Activated CD4-positive, alpha-beta T cell treated with anti-CD3 and anti-CD28 coated beads, Interleukin-2, amount 10 ng/mL, durations not matched to agents 24 days and 14 days (primary cell): ENCODE data around the gene PIP5K1B. TPM values are rescaled to one million over a fixed set of nuclear protein-coding genes. Genes with fewer than 3 reads are reported as not detected.
A peak's percentile ranks its signal among the peaks of the same experiment; 100 is the strongest.
"Not testable (repeated sequence)": the region's sequence is repeated elsewhere in the genome, so short reads cannot be mapped to it uniquely, and the experiment has no call there.

Experiments used
- DNase-seq: peaks from one replicate; pipeline ENCODE4 v3.0.0; 2022
- H3K27ac Mint-ChIP-seq: one replicate; pipeline ENCODE4 v1.8.0; 2022; ENCODE audit warnings: mild to moderate bottlenecking, mixed read lengths
- H3K27me3 Mint-ChIP-seq: one replicate; pipeline ENCODE4 v1.8.0; 2022; ENCODE audit warnings: mixed read lengths
- H3K36me3 Mint-ChIP-seq: one replicate; pipeline ENCODE4 v1.8.0; 2022; ENCODE audit warnings: low read depth, mild to moderate bottlenecking, mixed read lengths
- H3K4me1 Mint-ChIP-seq: one replicate; pipeline ENCODE4 v1.8.0; 2021; ENCODE audit warnings: mixed read lengths
- H3K4me3 Mint-ChIP-seq: one replicate; pipeline ENCODE4 v1.8.0; 2022; ENCODE audit warnings: mild to moderate bottlenecking, moderate library complexity, mixed read lengths
- H3K9me3 Mint-ChIP-seq: one replicate; pipeline ENCODE4 v1.8.0; 2021; ENCODE audit warnings: mixed read lengths
- intact Hi-C: fragments of 100-400 bp; cut with micrococcal nuclease; formaldehyde crosslinking; loops from one replicate; pipeline ENCODE4 v1.15.1; 2023
- total RNA-seq: library from RNA; stranded (reverse); gene quantifications from 2 replicates; pipeline ENCODE4 v1.2.3, GENCODE V29; 2022

The PIP5K1B gene
- total RNA-seq, 1 donor from 2014 or later = 58.8 TPM

DNA sequence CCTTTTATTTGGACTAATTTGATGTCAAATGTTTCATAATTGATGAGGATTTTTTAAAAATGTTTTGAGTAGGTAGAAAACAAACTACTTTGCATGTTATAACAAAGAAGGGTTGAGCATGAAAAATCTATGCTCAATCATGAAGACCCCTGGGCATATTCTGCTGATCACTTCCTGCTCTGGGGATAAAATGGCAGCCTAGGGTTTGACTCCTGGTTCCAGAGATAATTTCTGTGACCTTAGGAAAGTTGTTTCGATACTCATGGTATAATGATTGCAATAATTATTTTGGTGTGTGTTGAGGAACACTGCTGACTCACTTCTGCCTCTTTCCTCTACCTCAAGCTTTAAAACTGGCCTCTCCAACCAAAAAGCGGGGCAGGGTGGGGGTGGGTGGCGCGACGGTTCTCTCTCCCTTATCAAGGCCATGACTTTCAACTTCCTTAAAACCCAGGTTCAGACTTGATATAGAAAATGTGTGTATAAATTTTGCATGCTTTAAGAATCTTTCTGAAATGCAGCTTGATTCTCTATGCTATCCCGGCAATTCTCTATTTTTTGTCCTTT, 6.0 kb upstream of the PIP5K1B start:
- H3K27me3 Mint-ChIP-seq = peaks cover 62% of the 10 kb centered on the region
- no peak for DNase-seq
- peaks cover 8% of the 10 kb centered on the region for H3K9me3 Mint-ChIP-seq
- peaks cover 1% of the 10 kb centered on the region for H3K4me1 Mint-ChIP-seq
- H3K36me3 Mint-ChIP-seq = no peaks in the 10 kb centered on the region
- no peak overlapping the region for H3K27ac Mint-ChIP-seq
- no peak overlapping the region for H3K4me3 Mint-ChIP-seq
- intact Hi-C loops = no loop called here

DNA sequence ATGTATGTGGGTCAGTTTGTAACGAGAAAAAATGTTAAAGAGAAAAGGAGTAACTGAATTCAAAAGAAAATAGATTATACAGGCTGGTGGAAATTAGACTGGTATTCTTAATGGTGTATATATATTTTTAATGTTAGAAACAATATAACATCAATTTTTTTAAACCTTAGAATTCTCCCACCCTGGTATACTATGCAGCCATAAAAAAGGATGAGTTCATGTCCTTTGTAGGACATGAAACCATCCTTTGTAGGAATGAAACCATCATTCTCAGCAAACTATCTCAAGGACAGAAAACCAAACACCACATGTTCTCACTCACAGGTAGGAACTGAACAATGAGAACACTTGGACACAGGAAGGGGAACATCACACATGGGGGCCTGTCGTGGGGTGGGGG, 5.4 kb upstream of the PIP5K1B start:
- H3K4me1 Mint-ChIP-seq, H3K9me3 Mint-ChIP-seq, H3K27ac Mint-ChIP-seq, DNase-seq, intact Hi-C loops, H3K4me3 Mint-ChIP-seq, H3K36me3 Mint-ChIP-seq: not testable (repeated sequence)
- peaks cover 63% of the 10 kb centered on the region for H3K27me3 Mint-ChIP-seq

GRCh38 chr9:68702493-68702892, 2.5 kb upstream of the PIP5K1B start:
- H3K36me3 Mint-ChIP-seq = peaks cover 8% of the 10 kb centered on the region
- H3K9me3 Mint-ChIP-seq = no peaks in the 10 kb centered on the region
- intact Hi-C loops = no loop called here
- H3K27ac Mint-ChIP-seq = no peak overlapping the region
- H3K4me3 Mint-ChIP-seq = no peak overlapping the region
- peaks cover 21% of the 10 kb centered on the region for H3K4me1 Mint-ChIP-seq
- no peak for DNase-seq
- peaks cover 65% of the 10 kb centered on the region for H3K27me3 Mint-ChIP-seq

GRCh38 chr9:68703672-68704071, 1.4 kb upstream of the PIP5K1B start:
- Mint-ChIP-seq H3K4me1 (peaks cover 27% of the 10 kb centered on the region), H3K36me3 (peaks cover 12% of the 10 kb centered on the region), H3K4me3 (peak overlapping the region; percentile 82), H3K9me3 (no peaks in the 10 kb centered on the region), H3K27me3 (peaks cover 61% of the 10 kb centered on the region), H3K27ac (no peak overlapping the region)
- no peak for DNase-seq
- intact Hi-C loops = loop anchor here (1.0 to 2.0 kb wide), 2 partner anchors 21 to 50 kb away; no protein-coding TSS in a partner anchor

GRCh38 chr9:68704498-68704813, 584 bp upstream of the PIP5K1B start:
- Mint-ChIP-seq H3K4me1 (peaks cover 28% of the 10 kb centered on the region), H3K36me3 (peaks cover 17% of the 10 kb centered on the region), H3K27me3 (peaks cover 60% of the 10 kb centered on the region), H3K4me3 (peak overlapping the region; percentile 82), H3K9me3 (no peaks in the 10 kb centered on the region), H3K27ac (peak overlapping the region; percentile 80)
- DNase-seq = no peak
- intact Hi-C loops = loop anchor here (1.0 to 2.0 kb wide), 2 partner anchors 22 to 51 kb away; no protein-coding TSS in a partner anchor

DNA sequence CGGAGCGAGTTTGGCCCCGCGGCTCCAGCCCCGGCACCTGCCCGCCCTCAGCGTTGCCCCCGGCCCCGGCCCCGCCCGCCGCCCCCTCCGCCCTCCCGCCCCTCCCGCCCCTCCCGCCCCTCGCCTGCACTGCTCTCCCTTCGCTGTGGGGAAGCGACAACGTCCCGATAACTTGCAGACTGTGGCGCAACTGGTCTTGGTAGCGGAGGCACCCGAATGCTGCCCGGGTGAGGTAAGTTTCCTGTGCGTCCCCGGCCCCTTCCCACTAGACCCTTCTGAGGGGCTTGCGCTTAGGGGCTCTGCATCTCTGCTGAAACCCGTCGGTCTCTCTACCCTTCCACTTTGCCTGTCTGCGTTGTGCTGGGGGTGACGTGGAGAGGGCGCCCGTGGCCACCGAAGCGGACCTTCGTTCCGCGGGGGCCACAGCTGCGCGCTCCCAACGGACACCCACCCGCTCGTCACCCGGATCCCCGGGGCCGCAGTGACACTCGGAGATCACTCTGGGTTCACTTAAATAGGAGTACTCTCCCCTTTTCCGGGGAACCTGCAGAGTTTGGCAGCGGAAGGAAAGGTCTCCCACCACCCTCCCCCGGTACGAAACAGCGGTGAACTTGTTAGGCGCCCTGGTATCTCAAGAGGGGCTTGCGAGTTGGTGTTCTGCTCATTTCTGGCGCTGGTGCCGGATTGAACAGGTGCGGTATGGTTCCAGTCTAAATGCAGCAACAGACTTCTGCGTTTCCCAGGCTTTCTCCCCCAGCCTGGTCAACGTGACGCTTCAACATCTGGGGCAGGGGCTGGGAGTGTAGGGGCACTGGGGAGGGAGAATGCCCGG, 707 bp downstream of the PIP5K1B start:
- peak overlapping the region; percentile 94 for H3K4me3 Mint-ChIP-seq
- peaks cover 24% of the 10 kb centered on the region for H3K36me3 Mint-ChIP-seq
- H3K27ac Mint-ChIP-seq = peak overlapping the region; percentile 93
- H3K4me1 Mint-ChIP-seq = peaks cover 32% of the 10 kb centered on the region
- peak; percentile 70 for DNase-seq
- intact Hi-C loops = loop anchor here (1.0 to 5.0 kb wide), 9 partner anchors 23 to 321 kb away; no protein-coding TSS in a partner anchor
- no peaks in the 10 kb centered on the region for H3K9me3 Mint-ChIP-seq
- H3K27me3 Mint-ChIP-seq = peaks cover 53% of the 10 kb centered on the region

GRCh38 chr9:68706363-68707201, 1.5 kb downstream of the PIP5K1B start:
- Mint-ChIP-seq H3K9me3 (no peaks in the 10 kb centered on the region), H3K4me3 (peak overlapping the region; percentile 94), H3K4me1 (peaks cover 32% of the 10 kb centered on the region), H3K36me3 (peaks cover 24% of the 10 kb centered on the region), H3K27me3 (peaks cover 50% of the 10 kb centered on the region), H3K27ac (peak overlapping the region; percentile 93)
- intact Hi-C loops = loop anchor here (1.0 to 5.0 kb wide), 8 partner anchors 56 to 320 kb away; no protein-coding TSS in a partner anchor
- peak; percentile 61 for DNase-seq

DNA sequence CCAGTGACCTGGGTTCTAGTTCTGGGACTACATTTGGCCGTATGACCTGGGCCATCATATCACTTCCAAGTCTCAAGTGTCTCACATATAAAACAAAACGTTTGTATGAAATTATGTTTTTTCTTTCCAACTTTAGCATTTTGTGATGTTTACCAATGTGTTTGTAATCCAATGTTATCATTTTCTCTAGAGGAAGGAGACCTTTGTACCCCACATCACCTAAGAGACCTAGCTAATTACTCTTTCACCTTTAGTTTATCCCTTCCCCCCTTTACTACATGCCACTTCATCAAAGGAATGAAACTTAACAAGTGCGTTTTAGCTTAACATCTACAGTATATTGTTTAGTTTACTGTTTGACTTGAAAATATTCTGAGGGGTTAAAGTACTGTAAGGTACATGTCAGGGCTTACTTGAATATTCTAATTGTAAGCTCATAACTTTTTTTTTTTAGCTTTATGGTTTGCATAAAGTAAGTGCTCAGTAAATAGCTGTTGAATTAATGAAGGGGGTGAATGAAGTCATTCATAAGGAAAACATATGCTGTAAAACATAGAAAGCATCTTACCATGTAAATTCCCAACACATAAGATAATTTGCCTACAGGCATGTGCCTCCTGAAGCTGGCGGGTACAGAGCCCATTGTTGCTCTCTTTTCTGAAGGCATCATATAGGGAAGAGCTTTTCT, 2.9 kb downstream of the PIP5K1B start:
- H3K27ac Mint-ChIP-seq = no peak overlapping the region
- H3K4me1 Mint-ChIP-seq = peaks cover 32% of the 10 kb centered on the region
- peaks cover 24% of the 10 kb centered on the region for H3K36me3 Mint-ChIP-seq
- H3K9me3 Mint-ChIP-seq = no peaks in the 10 kb centered on the region
- intact Hi-C loops = loop anchor here (2.0 to 5.0 kb wide), 6 partner anchors 54 to 319 kb away; no protein-coding TSS in a partner anchor
- DNase-seq = no peak
- peaks cover 44% of the 10 kb centered on the region for H3K27me3 Mint-ChIP-seq
- H3K4me3 Mint-ChIP-seq = peak overlapping the region; percentile 94

- Mint-ChIP-seq H3K27ac (no peak overlapping the region), H3K9me3 (no peaks in the 10 kb centered on the region), H3K4me3 (peak overlapping the region; percentile 94), H3K4me1 (peaks cover 32% of the 10 kb centered on the region), H3K27me3 (peaks cover 41% of the 10 kb centered on the region), H3K36me3 (peaks cover 24% of the 10 kb centered on the region)
- no peak for DNase-seq
- intact Hi-C loops = loop anchor here (5.0 kb wide), 3 partner anchors 54 to 134 kb away; no protein-coding TSS in a partner anchor
Observed at GRCh38 chr9:68708513-68708912, 3.5 kb downstream of the PIP5K1B start.

GRCh38 chr9:68709291-68710110, 4.5 kb downstream of the PIP5K1B start:
- H3K9me3 Mint-ChIP-seq = no peaks in the 10 kb centered on the region
- H3K27me3 Mint-ChIP-seq = peaks cover 31% of the 10 kb centered on the region
- peaks cover 26% of the 10 kb centered on the region for H3K36me3 Mint-ChIP-seq
- DNase-seq = no peak
- H3K27ac Mint-ChIP-seq = no peak overlapping the region
- no peak overlapping the region for H3K4me3 Mint-ChIP-seq
- H3K4me1 Mint-ChIP-seq = peaks cover 26% of the 10 kb centered on the region
- intact Hi-C loops = loop anchor here (5.0 kb wide), 3 partner anchors 53 to 133 kb away; no protein-coding TSS in a partner anchor

DNA sequence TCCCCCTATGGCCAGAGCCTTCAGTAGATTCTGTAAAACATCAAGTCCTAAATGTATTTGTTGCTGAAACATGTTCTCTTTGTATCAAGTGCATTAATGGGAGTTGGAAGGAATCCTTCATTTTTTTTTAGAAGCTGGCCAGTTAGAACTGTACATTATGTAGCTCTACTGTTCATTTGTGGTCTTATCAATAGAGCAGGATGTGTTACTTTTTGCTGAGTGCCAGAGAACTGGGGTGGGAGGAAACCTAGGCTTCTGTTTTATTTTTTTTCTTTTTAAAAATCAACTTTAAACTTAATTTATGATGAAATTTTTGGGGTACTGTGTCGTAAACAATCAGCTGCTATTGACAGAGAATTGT, 5.1 kb downstream of the PIP5K1B start:
- intact Hi-C loops = no loop called here
- no peak overlapping the region for H3K4me3 Mint-ChIP-seq
- peaks cover 28% of the 10 kb centered on the region for H3K36me3 Mint-ChIP-seq
- peaks cover 27% of the 10 kb centered on the region for H3K4me1 Mint-ChIP-seq
- no peak for DNase-seq
- peaks cover 29% of the 10 kb centered on the region for H3K27me3 Mint-ChIP-seq
- H3K27ac Mint-ChIP-seq = no peak overlapping the region
- H3K9me3 Mint-ChIP-seq = no peaks in the 10 kb centered on the region

GRCh38 chr9:68711281-68711680, 6.2 kb downstream of the PIP5K1B start:
- Mint-ChIP-seq H3K36me3 (peaks cover 30% of the 10 kb centered on the region), H3K4me1 (peaks cover 23% of the 10 kb centered on the region), H3K9me3 (no peaks in the 10 kb centered on the region), H3K4me3 (no peak overlapping the region), H3K27ac (no peak overlapping the region), H3K27me3 (peaks cover 22% of the 10 kb centered on the region)
- intact Hi-C loops = no loop called here
- no peak for DNase-seq
